ENCODE measurements around the gene ARF3.
"Not testable (repeated sequence)": the region's sequence is repeated elsewhere in the genome, so short reads cannot be mapped to it uniquely, and the experiment has no call there.

Gene ARF3

GRCh38 chr12:48929551-48929950 is 27.7 kb downstream of the ARF3 start:
- DNase-seq (ENCODE audit: low spot score), result no peak

- DNase-seq (ENCODE audit: low spot score), result no peak
Measured at GRCh38 chr12:48927261-48927660, 30.0 kb downstream of the ARF3 start.

DNA sequence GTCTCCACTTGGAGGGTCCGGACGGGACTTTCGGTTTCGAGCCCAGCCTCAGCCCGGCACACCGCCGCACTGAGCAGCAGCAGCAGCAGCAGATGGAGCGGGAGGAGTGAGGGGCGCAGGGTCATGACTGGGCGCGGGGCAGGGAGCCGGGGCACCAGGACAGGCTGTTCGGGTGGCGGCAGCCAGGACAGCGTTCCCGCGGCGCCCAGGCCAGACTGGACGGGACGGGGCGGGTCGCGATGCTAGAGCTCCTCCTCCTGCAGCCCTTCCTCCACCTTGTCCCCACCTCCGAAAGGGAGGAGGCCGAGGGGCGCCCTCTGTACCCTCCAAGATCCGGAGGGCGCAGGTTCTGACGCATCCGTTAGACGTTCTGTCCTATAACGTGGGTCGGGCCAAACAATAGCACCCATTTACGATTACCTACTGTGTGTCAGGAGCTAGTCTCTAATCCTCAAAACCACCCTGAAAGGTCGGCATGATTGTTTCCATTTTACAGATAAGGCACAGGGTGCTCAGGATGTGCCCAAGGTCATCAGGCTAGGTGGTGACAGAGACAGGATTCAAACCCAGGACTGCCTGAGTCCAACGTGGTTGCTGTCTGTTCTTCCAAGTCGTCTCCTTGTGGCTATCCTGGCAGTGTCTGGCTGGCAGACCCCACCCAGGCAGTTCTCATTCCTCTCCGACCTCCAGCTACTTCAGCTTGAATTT is 31.8 kb downstream of the ARF3 start, which contains the start of gene FKBP11:
Gene FKBP11 (minus strand): TSS at position 189 of the 708 bp plus-strand sequence. CDS start 64 bp downstream, at position 125.
- DNase-seq (ENCODE audit: low spot score), result no peak

GRCh38 chr12:48924617-48925303 is 32.5 kb downstream of the ARF3 start:
- DNase-seq (ENCODE audit: low spot score), result no peak

GRCh38 chr12:48923117-48923516 is 34.2 kb downstream of the ARF3 start:
- no peak for DNase-seq (ENCODE audit: low spot score)

DNA sequence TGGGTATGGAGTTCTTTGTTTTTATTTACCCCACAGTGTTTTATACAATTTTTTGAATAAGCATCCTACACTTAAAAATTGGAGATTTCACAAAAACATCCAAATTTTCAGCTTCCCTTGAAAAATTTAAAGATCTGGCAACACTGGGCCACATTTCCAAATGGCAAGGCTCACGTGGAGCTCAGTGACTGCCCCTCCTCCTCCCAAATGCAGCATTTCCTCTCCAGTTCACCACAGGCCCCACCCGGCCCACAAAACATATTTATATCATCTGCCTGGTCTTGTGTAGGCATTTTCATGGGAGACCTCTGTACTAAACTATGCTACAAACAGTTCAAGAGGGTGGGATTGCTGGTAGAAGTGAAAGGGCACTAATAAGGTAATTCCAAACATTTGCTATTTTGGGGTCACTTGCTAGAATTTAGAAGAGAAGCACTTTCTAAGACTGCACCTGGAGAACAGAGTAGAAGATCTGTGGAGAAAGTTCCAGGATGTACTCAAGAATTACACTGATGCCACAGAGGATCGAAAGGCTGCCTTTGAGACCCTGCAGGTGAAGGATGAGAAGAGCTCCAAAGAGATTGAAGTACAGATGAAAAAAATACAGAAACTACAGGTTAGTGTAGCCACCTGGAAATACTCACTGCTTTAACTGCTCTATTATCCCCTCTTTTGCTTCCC is 39.3 kb downstream of the ARF3 start:
- no peak for DNase-seq (ENCODE audit: low spot score)

DNA sequence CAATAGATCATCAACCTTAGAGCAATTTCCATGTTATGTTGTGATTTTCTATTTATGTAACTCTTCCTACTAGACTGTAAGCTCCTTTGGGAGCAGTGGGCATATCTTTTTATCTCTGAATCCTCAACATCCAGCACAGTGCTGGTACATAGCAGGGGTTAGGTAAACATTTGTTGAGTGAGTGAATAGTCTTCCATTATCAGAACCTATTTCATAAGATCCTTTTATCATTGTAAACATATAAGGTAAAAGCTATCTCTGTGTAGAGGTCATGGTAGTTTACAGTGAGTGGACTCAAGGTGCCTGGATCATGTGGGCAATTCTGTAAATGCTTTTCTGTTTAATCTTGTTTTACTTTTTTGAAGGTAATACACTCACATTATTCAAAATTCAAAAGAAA is 47.1 kb downstream of the ARF3 start:
- DNase-seq (ENCODE audit: low spot score), result no peak

DNA sequence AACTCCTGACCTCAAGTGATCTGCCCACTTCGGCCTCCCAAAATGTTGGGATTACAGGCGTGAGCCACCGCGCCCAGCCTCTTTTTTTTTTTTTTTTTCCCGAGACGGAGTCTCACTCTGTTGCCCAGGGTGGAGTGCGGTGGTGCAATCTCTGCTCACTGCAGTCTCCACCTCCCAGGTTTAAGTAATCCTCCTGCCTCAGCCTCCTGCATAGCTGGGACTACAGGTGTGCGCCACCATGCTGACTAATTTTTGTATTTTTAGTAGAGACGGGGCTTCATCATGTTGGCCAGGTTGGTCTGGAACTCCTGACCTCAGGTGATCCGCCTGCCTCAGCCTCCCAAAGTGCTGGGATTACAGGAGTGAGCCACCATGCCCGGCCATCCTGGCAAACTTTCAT is 47.6 kb downstream of the ARF3 start:
- DNase-seq (ENCODE audit: low spot score), result not testable (repeated sequence)

DNA sequence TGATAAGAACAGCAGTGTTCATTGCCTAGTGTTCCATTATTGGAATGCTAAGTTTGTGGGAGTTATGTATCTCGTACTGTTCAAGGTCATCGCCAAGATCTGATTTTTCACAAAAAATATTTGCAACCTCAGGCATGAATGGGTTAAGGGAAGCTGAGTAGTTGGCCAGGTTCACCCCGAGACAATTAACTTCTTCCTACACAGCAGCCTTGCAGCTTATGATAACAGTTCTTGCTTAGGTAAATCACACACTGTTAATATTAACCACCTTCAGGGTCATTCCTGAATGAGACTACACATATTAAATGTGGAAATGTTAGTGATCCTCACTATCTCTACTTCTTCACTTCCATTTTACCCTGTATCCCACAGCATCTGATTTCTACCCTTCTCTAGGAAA is 50.0 kb downstream of the ARF3 start:
- DNase-seq (ENCODE audit: low spot score), result no peak

DNA sequence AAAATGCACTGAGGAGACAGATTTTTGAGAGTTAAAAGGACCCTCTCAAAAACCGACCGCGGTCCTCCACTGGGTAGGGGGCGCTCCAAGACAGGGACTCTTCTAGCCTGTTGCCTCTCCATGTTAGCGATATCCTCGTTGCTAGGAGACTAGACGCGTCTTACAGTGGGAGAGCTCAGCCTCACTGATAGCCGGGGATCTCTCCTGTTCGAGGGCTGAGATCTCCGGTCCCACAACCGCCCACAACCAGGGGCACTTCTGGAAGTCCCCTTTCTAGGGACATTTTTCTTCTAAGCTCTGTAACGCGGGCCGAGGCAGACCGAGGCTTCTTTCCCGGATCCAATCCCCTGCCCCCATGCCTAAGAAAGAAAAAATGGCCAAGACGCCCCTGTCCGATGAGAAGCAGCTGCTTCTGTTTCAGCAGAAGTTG is 53.3 kb downstream of the ARF3 start:
- DNase-seq (ENCODE audit: low spot score), result peak; percentile 64

GRCh38 chr12:48903363-48903981 is 53.8 kb downstream of the ARF3 start:
- no peak for DNase-seq (ENCODE audit: low spot score)

DNA sequence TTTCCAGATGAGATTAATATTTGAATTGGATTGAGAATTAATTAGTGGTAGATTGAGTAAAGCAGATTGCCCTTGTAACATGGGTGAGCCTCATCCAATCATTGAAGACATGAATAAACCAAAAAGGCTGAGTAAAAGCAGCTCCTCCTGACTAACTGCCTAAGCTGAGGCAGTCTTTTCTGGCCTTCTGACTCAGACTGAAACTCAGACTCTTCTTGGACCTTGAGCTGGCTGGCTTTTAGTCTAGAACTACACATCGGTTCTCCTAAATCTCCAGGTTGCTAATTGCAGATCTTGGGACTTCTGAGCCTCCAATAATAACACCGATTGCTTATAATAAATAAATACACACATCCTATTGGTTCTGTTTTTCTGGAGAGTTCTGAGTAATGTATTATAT is 56.0 kb downstream of the ARF3 start:
- no peak for DNase-seq (ENCODE audit: low spot score)

DNA sequence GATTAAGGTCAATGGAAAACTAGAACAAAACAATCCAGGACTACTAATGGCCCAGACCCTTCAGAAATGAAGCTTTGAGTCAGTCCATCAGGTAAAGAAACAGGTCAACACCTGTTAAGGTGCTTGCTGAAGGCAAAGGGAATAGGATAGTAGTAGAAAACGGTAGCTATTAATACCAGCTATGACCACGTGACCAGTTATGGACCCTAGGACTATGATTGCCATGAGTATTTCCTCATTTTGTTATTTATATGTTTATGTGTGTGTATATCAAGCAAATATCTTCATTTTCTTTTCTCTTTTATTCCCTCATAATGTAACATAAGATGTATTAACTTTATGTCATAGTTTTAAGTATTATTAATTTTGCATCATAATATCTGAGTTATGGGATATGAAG is 57.6 kb downstream of the ARF3 start:
- DNase-seq (ENCODE audit: low spot score), result no peak

GRCh38 chr12:48894271-48894670 is 63.0 kb downstream of the ARF3 start:
- no peak for DNase-seq (ENCODE audit: low spot score)

DNA sequence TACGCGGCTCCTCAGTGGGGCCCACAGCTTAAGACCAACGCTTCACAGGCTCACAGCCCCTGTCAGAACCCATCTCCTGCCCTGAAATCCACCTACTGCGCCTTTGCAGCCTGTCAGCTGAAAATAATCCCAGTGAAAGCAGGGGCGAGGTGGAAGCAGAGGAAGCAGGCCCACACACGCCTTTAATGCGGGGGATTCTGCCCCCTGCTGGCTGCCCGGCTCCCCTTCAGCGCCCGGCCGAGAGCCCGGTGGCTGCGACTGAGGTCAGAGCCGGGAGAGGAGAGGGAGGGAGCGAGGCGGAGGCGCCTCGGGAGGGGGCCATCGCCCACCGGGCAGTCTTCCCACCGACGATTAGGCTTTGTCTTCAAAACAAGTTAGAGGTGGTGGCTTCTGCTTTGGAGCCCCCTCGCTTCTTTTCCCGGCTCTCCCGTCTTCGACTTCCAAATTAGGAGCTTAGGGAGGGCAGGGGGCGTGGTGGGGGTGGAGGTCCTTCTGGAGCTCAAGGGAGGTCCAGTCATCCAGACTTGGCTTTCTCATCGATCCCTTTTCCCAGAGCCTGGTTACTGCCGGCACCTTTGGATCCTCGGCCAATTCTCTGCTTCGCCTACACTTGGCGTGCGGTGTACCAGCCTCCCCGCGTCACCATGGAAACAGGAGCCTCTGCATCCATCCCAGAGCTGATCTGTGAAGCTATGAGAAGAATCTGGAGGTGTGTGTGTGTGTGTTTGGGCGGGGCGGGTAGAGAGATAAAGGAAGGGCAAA is 66.4 kb downstream of the ARF3 start:
- DNase-seq (ENCODE audit: low spot score), result peak; percentile 75

DNA sequence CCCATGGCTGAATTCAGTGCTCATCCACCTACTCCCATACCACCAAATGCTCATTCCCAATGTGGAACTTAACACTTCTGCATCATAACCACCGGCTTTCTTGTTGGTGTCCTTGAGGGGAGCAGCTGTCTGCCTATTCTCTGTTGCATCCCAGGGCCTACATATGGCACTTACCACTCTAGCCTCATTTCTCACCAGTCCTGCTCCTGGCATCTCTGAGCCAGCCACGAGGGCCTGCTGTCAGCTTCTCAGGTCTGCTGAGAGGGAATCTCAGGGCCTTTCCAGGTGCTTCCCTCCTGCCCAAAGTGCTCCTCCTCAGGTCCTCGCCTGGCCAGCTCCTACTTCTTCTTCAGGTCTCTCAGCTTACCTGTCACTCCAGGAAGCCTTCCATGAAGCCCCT is 67.6 kb downstream of the ARF3 start:
- DNase-seq (ENCODE audit: low spot score), result no peak
